Measurements from ENCODE around the gene CAVIN4. TPM values are rescaled to one million over a fixed set of nuclear protein-coding genes. Genes with fewer than 3 reads are reported as not detected.

Gene CAVIN4
- total RNA-seq, 2 experiments from 2014 or later = 0.08 TPM; not detected in 1

DNA sequence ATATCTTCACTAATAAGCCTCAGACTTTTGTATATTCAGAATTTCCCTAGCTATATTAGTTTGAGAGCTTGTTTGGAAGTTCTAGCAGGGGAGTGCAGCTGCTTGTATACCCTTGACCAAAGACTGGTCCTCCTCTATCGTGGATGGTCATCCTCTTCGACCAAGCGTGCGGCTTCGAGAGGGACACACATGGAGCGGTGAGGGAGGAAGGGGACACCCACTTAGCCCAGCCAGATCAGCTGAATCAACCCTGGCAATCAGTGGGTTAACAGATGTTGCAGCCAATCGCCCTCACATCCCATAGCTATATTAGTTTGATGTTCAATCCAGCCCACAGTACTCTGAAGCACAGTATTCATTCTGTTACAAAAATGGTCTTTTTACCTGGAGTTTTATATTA lies 3.2 kb downstream of the CAVIN4 start:
- Histone ChIP-seq H3K4me1 (ENCODE audit: insufficient read depth, low read length) (no peaks in the 10 kb centered on the region), H3K9me3 (ENCODE audit: control insufficient read depth in 1 of 2, insufficient read depth in 1 of 2, low read length in 2 of 2) (no peaks in the 10 kb centered on the region), H3K36me3 (ENCODE audit: insufficient read depth, low read length) (no peaks in the 10 kb centered on the region), H3K27ac (ENCODE audit: low read depth in 1 of 2, low read length in 2 of 2) (no peak overlapping the region), H3K27me3 (ENCODE audit: control insufficient read depth in 1 of 2, insufficient read depth in 2 of 2, low read length in 2 of 2) (peaks cover 0 to 2% of the 10 kb centered on the region in 2 experiments), H3K4me3 (ENCODE audit: low read length) (no peak overlapping the region)
- ChIA-PET POLR2A (no interaction called here), CTCF (no interaction called here)
- Mint-ChIP-seq H3K27me3 (no peaks in the 10 kb centered on the region), H3K27ac (no peak overlapping the region), H3K9me3 (no peaks in the 10 kb centered on the region), H3K4me1 (ENCODE audit: low read depth) (no peaks in the 10 kb centered on the region), H3K4me3 (no peak overlapping the region), H3K36me3 (ENCODE audit: low read depth) (no peaks in the 10 kb centered on the region)
- TF ChIP-seq CTCF (IDR thresholded peaks at IDR 0.05) = no peak
- ATAC-seq (ENCODE audit: poor library complexity) (no peak), DNase-seq (no peak)
- intact Hi-C loops (cut with DNase I, micrococcal nuclease) = no loop called here

- ATAC-seq (ENCODE audit: poor library complexity) = no peak
- Histone ChIP-seq H3K4me1 (ENCODE audit: insufficient read depth, low read length) (no peaks in the 10 kb centered on the region), H3K9me3 (ENCODE audit: control insufficient read depth in 1 of 2, insufficient read depth in 1 of 2, low read length in 2 of 2) (no peaks in the 10 kb centered on the region), H3K4me3 (ENCODE audit: low read length) (no peak overlapping the region), H3K27ac (ENCODE audit: low read depth in 1 of 2, low read length in 2 of 2) (no peak overlapping the region), H3K36me3 (ENCODE audit: insufficient read depth, low read length) (no peaks in the 10 kb centered on the region), H3K27me3 (ENCODE audit: control insufficient read depth in 1 of 2, insufficient read depth in 2 of 2, low read length in 2 of 2) (peaks cover 0 to 2% of the 10 kb centered on the region in 2 experiments)
- CTCF ChIA-PET = no interaction called here
- Mint-ChIP-seq H3K27ac (no peak overlapping the region), H3K9me3 (no peaks in the 10 kb centered on the region), H3K4me3 (no peak overlapping the region), H3K4me1 (ENCODE audit: low read depth) (no peaks in the 10 kb centered on the region), H3K36me3 (ENCODE audit: low read depth) (no peaks in the 10 kb centered on the region), H3K27me3 (no peaks in the 10 kb centered on the region)
- POLR2A ChIA-PET = no interaction called here
- intact Hi-C loops (cut with DNase I, micrococcal nuclease) = no loop called here
- TF ChIP-seq CTCF (IDR thresholded peaks at IDR 0.05) = no peak
- no peak for DNase-seq
Observed at GRCh38 chr9:100581661-100582060, 3.8 kb downstream of the CAVIN4 start.

- intact Hi-C loops (cut with DNase I, micrococcal nuclease) = no loop called here
Observed at GRCh38 chr9:100583014-100583802, 5.3 kb downstream of the CAVIN4 start.

More at GRCh38 chr9:100583014-100583802, 5.3 kb downstream of the CAVIN4 start:
- no peaks in the 10 kb centered on the region for H3K9me3 ChIP-seq (ENCODE audit: control insufficient read depth in 1 of 2, insufficient read depth in 1 of 2, low read length in 2 of 2)
- ATAC-seq (ENCODE audit: poor library complexity) (no peak), DNase-seq (no peak)
- Mint-ChIP-seq H3K27ac (no peak overlapping the region), H3K4me1 (ENCODE audit: low read depth) (no peaks in the 10 kb centered on the region), H3K4me3 (no peak overlapping the region), H3K9me3 (no peaks in the 10 kb centered on the region), H3K27me3 (no peaks in the 10 kb centered on the region), H3K36me3 (ENCODE audit: low read depth) (no peaks in the 10 kb centered on the region)
- ChIA-PET CTCF (no interaction called here), POLR2A (no interaction called here)
- no peak overlapping the region for H3K27ac ChIP-seq (ENCODE audit: low read depth in 1 of 2, low read length in 2 of 2)
- no peaks in the 10 kb centered on the region for H3K36me3 ChIP-seq (ENCODE audit: insufficient read depth, low read length)
- no peak overlapping the region for H3K4me3 ChIP-seq (ENCODE audit: low read length)
- peaks cover 0 to 2% of the 10 kb centered on the region in 2 experiments for H3K27me3 ChIP-seq (ENCODE audit: control insufficient read depth in 1 of 2, insufficient read depth in 2 of 2, low read length in 2 of 2)
- TF ChIP-seq CTCF (IDR thresholded peaks at IDR 0.05) = no peak
- no peaks in the 10 kb centered on the region for H3K4me1 ChIP-seq (ENCODE audit: insufficient read depth, low read length)

All from CD4-positive, alpha-beta T cell (primary cell).